ENCODE data around the gene UNC5C.

Gene UNC5C

DNA sequence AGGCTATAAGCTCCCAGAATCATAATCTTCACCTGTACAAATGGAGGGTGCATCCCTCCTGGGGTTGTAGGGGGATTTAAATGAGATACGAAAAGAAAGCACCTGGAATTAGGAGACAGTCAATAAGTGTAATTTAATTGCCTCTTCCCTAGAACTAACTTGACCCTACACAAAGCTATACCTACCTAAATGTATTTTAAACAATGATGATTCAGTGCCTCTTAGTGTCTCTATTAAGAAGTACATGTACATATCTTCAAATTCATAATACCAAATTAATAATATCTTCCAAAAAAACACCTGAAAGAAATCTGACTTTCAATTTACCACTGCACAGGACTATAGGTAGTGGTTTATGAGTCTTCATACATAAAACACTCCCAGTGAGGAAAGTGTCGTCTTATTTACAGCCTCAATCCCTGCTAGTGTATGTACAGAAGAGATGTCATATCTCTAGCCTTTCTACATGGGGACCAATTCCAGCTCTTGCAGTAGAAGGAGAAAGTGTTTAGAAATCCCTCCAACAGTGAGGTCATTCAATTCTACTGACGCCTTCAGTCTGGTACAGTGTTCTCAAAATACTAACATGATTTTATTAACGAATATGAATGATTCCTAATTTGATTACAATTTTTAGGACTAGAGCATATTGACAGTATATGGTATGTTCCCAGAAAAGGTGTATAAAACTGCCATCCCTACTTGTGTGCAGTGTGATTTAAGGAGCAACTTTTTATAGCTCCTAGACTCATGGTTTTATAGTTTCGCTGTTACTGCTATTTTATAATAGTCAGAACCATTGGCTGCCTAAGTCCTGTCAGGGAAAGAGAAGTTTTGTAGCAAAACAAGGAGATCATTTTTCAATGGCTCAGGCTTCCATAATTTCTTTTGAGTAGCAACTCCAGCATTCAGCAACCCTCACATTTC lies 282.7 kb downstream of the UNC5C start:
- DNase-seq (ENCODE audit: low read depth): no peak

DNA sequence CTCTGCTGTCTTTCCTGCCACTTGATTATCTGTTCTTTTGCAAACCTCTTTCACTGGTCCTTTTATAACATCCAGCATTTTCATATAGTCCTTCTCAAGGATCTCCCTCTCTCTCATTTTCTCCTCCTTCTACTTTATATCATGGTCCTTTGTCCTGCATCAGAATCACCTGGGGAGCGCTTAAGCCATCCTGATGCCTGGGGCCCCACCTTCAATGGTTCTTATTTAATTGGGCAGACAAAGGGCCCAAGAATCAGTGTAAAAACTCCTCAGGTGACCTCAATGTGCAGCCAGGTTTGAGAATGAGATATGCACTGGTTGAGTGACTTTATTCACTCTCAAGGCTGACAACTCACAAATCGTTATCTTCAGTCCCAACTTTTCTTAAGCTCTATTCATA lies 283.9 kb downstream of the UNC5C start:
- DNase-seq (ENCODE audit: low read depth): no peak

DNA sequence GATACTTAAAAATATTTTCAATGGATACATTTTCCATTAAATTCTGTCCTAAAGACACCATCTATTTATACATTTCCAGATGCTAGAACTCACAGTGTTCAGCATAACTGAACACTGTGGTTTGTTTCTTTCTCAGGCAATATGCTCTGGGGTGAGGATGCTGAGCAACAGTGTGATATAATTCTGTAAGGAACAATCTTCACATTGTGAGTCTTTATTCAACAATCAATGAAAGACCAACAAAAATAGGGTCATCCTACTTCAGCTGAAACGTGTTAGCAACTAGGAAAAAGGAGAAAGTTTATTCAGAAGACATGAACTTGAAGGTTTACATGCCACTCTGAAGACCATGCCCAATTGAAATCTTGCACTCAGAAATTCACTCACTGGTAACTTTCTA lies 284.8 kb downstream of the UNC5C start:
- no peak for DNase-seq (ENCODE audit: low read depth)

DNA sequence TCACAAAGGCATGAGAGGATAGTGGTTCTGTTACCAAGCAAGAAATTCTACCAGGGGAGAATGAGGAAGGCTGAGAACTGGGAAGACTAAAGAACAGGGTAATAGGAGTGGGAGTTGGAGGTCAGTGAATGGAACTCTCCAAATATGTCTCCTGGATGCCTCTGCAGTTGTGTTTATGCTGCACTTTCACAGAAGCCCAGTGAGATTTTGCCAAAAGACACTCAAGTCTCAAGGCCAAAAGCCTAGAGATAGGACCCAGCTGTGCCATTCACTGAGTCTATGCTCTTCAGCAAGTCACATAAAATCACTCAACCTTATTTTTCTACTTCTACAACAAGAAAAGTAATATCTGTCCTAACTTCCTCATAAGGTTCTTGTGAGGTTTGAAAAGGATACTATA lies 285.4 kb downstream of the UNC5C start:
- no peak for DNase-seq (ENCODE audit: low read depth)

DNA sequence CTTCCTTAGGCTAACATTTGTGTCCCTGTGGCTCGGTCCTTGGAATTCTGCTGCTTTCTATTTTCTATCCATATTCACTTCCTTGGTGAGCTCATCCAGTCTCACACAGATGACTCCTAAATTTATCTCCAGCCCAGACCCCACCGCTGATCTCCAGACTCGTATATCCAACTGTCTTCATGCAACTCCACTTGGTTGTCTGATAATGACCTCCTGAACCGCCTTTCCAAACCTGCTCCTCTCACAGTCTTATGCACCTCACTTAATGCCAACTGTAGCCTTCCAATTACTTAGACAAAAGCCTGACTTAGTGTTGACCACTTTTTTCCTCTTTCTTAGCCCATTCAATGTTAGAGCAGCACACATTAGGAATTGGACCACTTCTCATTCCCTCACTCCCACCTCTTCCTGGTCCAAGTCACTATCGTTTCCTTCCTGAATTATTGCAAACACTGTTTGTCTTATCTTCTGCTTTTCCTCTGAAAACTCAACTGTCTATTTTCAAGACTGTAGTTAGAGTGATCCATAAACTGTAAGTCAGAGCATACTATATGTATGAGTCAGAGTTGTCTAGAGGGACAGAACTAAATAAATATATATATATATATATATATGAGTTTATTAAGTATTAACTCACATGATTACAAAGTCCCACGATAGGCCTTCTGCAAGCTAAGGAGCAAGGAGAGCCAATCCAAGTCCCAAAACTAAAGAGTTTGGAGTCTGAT lies 292.5 kb downstream of the UNC5C start:
- no peak for DNase-seq (ENCODE audit: low read depth)

DNA sequence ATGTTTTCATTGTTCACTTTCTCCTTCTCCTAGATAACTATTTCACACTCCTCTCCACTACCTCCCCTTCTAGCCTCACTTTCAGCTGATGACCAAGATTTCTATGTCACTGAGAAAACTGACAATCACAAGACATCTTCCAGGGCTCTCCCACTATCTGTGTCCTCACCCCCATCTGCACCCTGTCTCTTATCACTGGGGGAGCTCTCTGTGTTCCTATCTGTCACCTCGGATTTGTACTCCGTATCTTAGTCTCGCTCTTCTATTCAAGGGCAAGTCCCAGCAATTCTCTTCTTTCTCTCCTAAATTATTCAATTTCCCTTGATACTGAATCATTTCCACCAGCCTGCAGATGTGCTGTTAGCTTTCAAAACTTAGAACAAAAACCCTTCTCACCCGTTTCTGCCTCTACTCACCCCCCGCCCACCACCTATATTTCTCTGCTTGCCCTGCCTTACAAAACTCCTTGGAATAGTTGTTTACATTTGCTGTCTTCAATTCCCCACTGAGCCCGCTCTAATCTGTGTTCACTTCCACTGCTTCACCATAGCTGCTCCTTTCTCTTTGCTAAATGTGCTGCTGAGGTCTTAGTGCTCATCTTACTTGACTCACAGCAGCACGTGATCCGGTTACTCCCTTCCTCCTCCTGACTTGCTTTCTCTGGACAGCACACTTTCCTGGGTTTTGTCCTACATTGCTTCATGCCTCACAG lies 293.2 kb downstream of the UNC5C start:
- no peak for DNase-seq (ENCODE audit: low read depth)

DNA sequence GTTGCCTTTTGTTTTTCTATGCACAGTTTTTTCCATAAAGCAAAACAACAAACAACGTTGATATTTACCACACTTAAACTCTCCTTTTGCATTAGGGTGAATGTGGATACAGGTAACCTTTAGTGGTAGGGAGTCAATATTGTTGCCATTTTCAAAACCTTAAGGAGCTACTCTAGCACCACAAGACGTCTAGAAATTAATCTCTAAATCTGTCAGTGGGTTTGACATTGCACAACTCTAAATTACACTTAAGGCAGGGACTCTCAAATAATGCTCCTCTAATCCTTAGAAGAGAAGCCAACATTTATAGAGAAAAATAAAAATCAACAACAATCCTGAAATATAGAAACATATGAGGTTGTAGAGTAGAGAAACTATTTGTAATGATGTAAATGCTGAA lies 297.2 kb downstream of the UNC5C start:
- no peak for DNase-seq (ENCODE audit: low read depth)

DNA sequence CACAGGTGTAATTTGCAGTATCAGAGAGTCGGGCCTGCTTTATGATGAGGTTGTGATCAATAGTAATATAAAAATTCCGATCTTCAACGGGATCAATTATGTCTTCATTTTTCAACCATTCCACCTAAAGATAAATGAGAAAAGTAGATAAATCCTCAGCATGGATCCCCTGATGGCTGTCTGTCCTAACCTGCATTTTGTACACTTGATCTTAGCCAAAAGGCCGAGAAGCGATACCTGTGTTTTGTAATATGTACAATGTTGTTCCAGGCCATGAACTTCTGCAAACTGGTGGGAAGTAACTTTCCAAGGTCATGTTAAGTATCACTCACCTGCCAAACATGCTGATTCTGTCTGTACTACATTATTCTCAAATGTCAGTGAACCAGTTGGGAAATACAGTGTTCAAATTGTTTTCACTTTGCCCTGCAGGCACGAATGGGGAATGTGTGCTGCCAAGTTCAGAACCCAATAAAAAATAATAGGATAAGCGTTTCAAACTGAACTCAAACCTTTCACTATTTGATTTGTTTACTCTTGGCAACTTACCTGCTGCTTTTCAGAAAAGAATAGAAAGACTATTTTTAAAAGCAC lies 298.1 kb downstream of the UNC5C start:
- no peak for DNase-seq (ENCODE audit: low read depth)

DNA sequence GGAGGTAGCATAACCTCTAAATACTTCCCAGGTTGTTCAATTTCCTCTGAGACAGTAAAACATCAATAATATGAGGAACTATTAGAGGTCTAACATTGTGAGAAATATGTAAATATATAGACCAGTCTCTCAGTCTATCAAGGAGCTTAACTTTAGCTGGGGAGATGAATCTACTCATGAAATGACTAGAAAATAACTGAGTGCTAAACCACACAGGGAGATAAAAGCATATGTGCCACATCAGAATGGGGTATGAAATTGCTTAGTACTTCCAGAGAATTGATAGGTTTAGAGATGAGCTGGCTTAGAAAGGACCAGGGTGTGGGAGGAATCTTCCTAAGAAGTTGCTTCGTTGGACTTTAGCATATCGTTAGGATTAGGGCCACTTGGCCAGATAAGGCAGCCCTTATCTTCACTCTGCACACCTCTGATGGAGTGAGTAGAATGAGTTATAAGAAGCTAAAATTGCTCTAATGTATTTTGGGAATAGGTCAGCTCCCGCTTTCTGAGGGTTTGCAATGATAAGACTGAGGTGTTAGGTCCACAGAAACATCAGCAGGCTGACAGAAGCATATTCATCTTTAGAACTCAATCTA lies 299.2 kb downstream of the UNC5C start:
- DNase-seq (ENCODE audit: low read depth): no peak

DNA sequence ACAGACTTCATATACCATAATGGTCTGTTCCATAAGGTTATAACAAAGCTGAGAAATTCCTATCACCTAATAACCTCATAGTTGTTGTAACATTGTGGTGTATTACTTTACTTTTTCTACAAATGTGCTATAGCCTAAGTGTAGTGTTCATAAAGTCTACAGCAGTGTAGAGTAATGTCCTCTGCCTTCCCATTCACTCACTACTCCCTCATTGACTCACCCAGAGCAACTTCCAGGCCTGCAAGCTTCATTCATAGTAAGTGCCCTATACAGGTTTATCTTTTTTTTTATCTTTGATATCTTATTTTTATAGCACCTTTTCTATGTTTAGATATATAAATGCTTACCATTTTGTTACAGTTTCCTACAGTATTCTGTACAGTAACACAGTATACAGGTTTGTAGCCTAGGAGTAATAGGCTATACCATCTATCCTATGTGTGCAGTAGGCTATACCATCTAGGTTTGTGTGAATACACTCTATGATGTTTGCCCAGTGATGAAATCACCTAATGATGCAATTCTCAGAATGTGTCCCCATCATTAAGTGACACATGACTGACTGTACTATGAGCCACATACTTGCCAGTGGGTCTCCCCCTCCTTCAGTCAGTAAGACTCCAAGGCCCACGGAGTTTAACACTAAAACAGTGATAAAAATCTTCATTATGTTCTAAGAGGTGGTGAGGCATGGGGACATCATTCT lies 299.9 kb downstream of the UNC5C start:
- DNase-seq (ENCODE audit: low read depth): no peak

DNA sequence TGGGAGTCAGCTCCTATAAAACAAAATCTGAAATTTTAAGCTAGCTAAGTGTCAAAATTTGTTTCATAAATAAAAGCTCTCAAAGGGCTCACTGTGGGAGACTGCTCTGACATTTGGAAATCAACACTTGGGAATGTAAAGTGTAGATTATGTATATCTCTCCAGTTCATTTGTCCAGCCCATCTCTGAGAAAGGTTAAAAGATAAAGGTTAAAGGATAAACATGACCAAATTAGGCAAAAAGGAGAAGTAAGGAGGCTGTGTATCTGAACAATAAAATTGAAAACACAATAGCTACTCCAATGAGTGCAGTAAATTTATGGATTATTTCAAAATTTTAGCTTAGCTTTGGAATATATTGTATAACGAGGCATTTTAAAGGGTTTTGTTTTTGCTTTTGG lies 304.9 kb downstream of the UNC5C start:
- DNase-seq (ENCODE audit: low read depth): no peak

DNA sequence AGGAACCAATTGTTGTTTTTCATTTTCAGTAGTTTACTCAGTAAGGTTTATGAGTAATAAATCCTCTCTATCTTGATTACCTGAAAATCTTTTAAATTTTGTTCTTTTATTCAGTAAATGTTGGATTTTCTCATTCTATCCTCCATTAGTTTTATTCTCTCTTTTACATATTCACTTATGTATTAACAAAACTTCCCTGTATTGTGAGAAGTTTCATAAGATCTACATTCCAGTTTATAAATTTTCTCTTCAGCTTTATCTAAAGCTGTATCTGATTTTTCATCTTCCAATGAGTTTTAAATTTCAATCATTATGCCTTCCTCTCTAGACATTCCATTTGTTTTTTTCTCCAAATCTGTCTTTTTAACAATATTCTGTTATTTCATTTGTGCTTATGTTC lies 310.2 kb downstream of the UNC5C start:
- DNase-seq (ENCODE audit: low read depth): no peak

DNA sequence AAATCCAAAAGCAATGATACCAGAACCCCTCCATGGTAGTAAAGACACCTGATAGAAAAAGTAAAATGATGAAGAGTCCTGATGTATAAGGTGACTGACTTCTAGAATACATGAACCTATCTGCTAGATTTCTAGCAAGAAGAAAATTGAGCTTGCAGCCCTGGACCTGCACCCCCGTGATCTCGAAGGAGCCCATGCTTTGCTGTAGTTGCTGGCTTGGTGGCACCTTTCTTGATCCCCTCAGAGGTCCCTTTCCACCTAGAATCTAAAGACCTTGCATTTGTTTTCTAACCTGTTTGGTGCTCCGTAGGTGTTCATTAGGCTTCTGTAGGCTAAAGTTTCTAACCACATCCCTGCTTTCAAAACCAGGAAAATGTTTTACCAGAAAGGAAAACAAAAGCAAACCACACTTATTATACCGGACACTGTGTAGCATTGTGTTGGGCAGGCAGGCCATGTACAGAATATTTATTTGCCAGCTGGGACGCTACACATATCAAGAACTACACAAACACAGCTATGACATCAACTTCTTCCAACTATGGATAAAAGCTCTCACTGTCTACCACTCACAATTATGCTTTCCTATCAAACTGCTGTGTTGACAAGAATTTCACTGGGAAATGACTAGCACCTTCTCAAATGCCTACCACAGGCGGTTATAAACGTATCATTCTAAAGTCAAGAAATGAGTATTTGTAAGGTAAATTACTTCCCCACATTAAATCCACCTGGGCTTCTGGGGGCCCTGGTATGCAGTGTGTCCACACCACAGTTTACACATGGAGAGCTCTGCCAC lies 316.2 kb downstream of the UNC5C start:
- DNase-seq (ENCODE audit: low read depth): no peak

DNA sequence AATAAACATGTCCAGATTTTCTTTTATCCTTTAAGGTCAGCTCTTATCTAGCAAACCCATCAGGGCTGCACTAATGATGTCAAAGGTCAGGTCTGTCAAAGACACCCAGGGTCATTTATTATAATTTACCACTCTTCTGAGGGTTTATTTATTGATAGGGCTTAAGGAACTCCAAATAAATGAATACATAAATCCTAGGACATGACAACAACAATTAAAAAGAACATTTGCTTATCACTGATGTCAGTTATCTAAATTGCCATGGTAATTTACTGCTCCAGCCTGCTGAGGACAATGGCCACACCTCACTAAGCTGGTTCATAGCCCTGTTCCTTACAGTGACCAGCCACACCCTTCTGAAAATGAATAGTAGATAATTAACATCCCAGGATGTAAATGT lies 317.1 kb downstream of the UNC5C start:
- no peak for DNase-seq (ENCODE audit: low read depth)

DNA sequence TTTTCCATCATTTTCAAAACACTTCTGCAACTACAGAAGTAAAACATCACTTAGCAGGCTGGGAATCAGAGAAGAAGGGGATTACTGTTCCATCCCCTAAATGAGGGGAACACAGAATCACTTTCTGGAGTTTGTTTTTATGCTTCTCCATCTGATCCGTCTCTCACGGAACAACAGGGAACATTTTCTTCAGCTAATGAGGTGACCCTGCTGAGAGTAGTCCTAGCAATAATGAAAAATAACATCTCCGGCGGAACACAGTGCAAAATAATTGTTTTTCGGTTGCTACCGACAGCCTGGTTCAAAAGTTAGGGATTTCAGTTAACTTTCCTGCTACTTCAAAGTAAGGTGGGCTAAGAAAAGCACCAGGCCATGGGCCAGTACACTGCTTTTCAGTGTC lies 322.9 kb downstream of the UNC5C start:
- no peak for DNase-seq (ENCODE audit: low read depth)

DNA sequence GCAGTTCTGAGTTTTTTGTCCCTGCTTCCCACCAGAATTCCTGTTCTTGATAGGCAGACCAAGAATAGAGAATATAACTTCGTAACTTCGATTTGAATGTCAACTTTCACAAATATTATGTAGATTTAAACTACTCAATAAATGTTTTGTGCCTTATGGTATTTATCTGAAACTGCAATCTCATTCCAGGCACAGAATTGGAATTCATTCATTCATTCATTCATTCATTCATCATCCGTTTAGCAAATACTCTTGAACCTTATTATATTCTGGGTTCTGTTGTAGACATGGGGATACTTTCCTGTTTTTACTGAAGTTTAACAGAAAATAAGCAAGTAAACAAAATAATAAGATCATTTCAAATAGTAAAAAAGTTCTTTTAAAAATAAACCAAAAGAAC lies 324.4 kb downstream of the UNC5C start:
- no peak for DNase-seq (ENCODE audit: low read depth)

DNA sequence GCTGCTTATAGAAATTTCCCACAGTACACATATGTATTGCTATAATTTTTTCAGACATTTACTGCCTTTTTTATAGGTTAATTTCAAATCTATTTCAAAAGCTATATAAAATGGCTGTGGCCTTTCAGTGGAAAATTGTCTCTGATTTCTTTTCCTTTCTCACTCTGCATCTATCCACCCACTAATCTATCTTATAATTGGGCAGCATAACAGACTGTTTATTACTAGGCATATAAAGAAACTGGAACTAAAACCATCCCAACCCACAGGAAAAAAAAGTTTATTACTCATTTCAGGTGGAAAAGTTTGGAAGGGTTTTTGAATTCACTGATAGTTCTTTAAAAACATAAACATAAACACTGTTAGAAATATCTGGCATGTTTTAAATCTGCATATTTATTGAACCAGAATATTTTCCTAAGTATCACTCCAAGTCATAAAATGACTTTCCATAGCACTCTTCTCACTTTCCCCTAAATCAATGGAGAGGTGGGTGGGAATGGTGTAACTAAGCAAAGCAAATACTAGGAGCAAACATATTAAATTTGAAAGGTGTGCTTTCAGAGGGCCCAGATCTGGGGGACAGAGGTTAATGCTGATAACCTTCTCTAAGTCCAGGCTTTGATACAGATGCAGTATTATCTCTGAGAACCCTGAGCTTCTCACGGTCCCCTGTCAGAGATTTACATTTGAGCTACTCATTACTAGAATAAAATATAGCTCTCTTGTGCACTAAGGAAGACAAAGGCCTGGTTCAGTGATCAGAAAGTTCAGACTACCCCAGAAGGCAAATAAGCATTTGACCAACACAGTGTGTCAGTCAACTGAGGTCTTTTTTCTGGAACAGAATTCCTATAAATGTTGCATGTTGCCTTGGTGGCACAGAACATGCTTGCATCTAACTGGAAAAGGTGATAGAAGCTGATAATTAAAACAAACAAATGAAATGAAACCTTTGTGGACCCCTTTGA lies 328.3 kb downstream of the UNC5C start:
- DNase-seq (ENCODE audit: low read depth): no peak

DNA sequence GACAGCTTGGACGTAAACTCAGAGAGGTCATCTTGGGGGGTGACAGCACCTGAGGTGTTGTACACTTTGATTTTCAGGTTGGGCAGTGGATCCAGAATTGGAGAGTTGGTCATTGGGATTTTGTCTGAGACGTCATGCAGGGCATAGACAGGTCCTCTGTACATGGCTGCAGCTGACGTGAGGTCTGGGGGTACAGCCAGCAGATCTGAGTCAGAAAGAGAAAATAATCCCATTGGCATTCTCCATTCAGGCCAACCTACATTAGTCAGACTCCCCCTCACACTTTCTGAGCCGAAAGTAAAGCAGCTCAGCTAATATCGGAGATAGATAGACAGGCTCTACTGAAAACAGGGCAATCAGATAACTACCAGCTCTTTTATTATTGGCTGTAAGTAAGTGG lies 329.7 kb downstream of the UNC5C start:
- DNase-seq (ENCODE audit: low read depth): no peak

DNA sequence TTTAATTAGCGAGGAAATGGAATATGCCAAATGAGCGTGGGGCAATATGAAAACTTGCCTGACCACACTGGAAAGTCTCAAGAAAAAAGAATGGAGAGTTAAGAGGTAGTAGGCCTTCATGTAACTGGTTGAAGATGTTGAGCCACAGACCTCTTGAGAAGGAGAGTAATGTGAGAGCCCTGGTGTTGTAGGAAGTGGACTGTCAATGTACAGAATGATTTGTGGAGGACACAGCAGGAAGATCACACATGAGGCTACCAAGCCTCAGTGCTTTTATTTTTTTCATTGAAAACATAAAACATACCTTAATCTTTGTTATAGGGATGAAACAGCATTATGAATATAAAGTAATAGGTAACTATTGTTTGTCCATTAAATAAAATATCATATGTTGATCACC lies 331.6 kb downstream of the UNC5C start:
- DNase-seq (ENCODE audit: low read depth): no peak
